Neural cell (in vitro differentiated cells): ENCODE measurements around the gene SEMA7A. TPM values are rescaled to one million over a fixed set of nuclear protein-coding genes. Genes with fewer than 3 reads are reported as not detected.
"Not testable (repeated sequence)": the region's sequence is repeated elsewhere in the genome, so short reads cannot be mapped to it uniquely, and the experiment has no call there.

Source experiments
- H2AFZ ChIP-seq: fragments of 200-600, 300-800 bp; sonication (generic), shearing (Covaris generic); 2 replicates; pipeline ENCODE4 v1.6.0; 2014; ENCODE audit warnings: low read depth, mild to moderate bottlenecking, antibody characterized with exemption, low read length, moderate library complexity
- H3F3A ChIP-seq: fragments of 200-600 bp; shearing (Covaris generic); 2 replicates; pipeline ENCODE4 v1.6.1; 2016; ENCODE audit warnings: mild to moderate bottlenecking, moderate library complexity, mixed read lengths, antibody characterized with exemption, low read length; ENCODE audit not compliant: insufficient read depth, poor library complexity, severe bottlenecking
- H3K27ac ChIP-seq: fragments of 200-600, 300-800 bp; sonication (generic), shearing (Covaris generic); 2 replicates; pipeline ENCODE4 v1.5.1; 2014; ENCODE audit warnings: mild to moderate bottlenecking, low read length, moderate library complexity
- H3K27me3 ChIP-seq: fragments of 300-800, 200-600 bp; sonication (generic), shearing (Covaris generic); 2 replicates; pipeline ENCODE4 v1.6.0; 2014; ENCODE audit warnings: mild to moderate bottlenecking, low read depth, low read length, moderate library complexity; ENCODE audit not compliant: insufficient read depth
- H3K36me3 ChIP-seq: fragments of 300-800, 200-600 bp; sonication (generic), shearing (Covaris generic); 2 replicates; pipeline ENCODE4 v1.5.1; 2014; ENCODE audit warnings: mild to moderate bottlenecking, antibody characterized with exemption, low read length, moderate library complexity; ENCODE audit not compliant: insufficient read depth
- H3K4me2 ChIP-seq: fragments of 300-800, 200-600 bp; sonication (generic), shearing (Covaris generic); 2 replicates; pipeline ENCODE4 v1.6.0; 2014; ENCODE audit warnings: mild to moderate bottlenecking, low read length
- H3K4me3 ChIP-seq: fragments of 300-800, 200-600 bp; sonication (generic), shearing (Covaris generic); 2 replicates; pipeline ENCODE4 v1.5.1; 2014; ENCODE audit warnings: mild to moderate bottlenecking, low read length, moderate library complexity
- H3K79me2 ChIP-seq: fragments of 200-600 bp; shearing (Covaris generic); replicated peaks from 2 replicates; pipeline ENCODE4 v1.6.0; 2014; ENCODE audit warnings: mild to moderate bottlenecking, low read length, moderate library complexity; ENCODE audit not compliant: insufficient read depth
- H3K9ac ChIP-seq: fragments of 300-800, 200-600 bp; sonication (generic), shearing (Covaris generic); 2 replicates; pipeline ENCODE4 v1.6.1; 2016; ENCODE audit warnings: mild to moderate bottlenecking, low read length, mixed read lengths
- H3K9me2 ChIP-seq: fragments of 200-600 bp; shearing (Covaris generic); 2 replicates; pipeline ENCODE4 v1.6.1; 2016; ENCODE audit warnings: mild to moderate bottlenecking, low read length, mixed read lengths; ENCODE audit not compliant: insufficient read depth
- H3K9me3 ChIP-seq: fragments of 200-600, 300-800 bp; sonication (generic), shearing (Covaris generic); 2 replicates; pipeline ENCODE4 v1.6.1; 2016; ENCODE audit warnings: mild to moderate bottlenecking, mixed run types, low read length, moderate library complexity, mixed read lengths
- H4K20me1 ChIP-seq: fragments of 200-600 bp; shearing (Covaris generic); 2 replicates; pipeline ENCODE4 v1.6.1; 2016; ENCODE audit warnings: mild to moderate bottlenecking, mixed run types; ENCODE audit not compliant: insufficient read depth
- polyA plus RNA-seq: library from polyadenylated mRNA; depleted of rRNA; stranded (reverse); fragments of >200 nt; gene quantifications from 2 replicates; pipeline ENCODE4 v1.2.3, GENCODE V29; 2014
- small RNA-seq, 3 experiments: library from RNA; depleted of rRNA; stranded (forward); fragments of <200 nt; gene quantifications; one replicate each; pipeline ENCODE3, GENCODE V24; 2012

SEMA7A gene
- polyA plus RNA-seq, 1 donor from 2014 or later = 28.8 TPM

DNA sequence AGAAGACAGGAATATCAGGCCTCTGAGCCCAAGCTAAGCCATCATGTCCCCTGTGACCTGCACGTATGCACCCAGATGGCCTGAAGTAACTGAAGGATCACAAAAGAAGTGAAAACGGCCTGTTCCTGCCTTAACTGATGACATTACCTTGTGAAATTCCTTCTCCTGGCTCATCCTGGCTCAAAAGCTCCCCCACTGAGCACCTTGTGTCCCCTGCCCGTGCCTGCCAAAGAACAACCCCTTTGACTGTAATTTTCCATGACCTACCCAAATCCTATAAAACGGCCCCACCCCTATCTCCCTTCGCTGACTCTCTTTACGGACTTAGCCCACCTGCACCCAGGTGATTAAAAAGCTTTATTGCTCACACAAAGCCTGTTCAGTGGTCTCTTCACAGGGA is 74.4 kb downstream of the SEMA7A start:
- H3K36me3 ChIP-seq, H3K27me3 ChIP-seq, H3K9me3 ChIP-seq, H3K79me2 ChIP-seq, H3K4me2 ChIP-seq, H3K4me3 ChIP-seq, H2AFZ ChIP-seq, H3K9me2 ChIP-seq, H4K20me1 ChIP-seq, H3K9ac ChIP-seq, H3F3A ChIP-seq, H3K27ac ChIP-seq: not testable (repeated sequence)

Small RNA genes within 50 kb of the gene (small RNA-seq; reads per million reads assigned to genes)
- 0 to 2.8 (median 0.76) reads per million in 3 experiments for gene MIR6881

Other genes with a start within 250 kb of the SEMA7A start
- gene STRA6, start 231.2 kb downstream of the SEMA7A start, polyA plus RNA-seq = 4.4 and 11.9 TPM in 2 replicates
- 1.4 TPM in 2 replicates for gene CCDC33, start 197.6 kb downstream of the SEMA7A start, polyA plus RNA-seq
- gene CYP11A1, start 66.3 kb downstream of the SEMA7A start, polyA plus RNA-seq = not detected in 2 replicates
- gene UBL7, start 27.2 kb upstream of the SEMA7A start, polyA plus RNA-seq = 66.1 and 70.7 TPM in 2 replicates
- 11.2 and 12.8 TPM in 2 replicates for gene ARID3B, start 107.3 kb upstream of the SEMA7A start, polyA plus RNA-seq
- gene CLK3, start 181.9 kb upstream of the SEMA7A start, polyA plus RNA-seq = 88.3 and 91.5 TPM in 2 replicates